ENCODE data around the gene GOLGA6L10.
"Not testable (repeated sequence)": the region's sequence is repeated elsewhere in the genome, so short reads cannot be mapped to it uniquely, and the experiment has no call there.

DNA sequence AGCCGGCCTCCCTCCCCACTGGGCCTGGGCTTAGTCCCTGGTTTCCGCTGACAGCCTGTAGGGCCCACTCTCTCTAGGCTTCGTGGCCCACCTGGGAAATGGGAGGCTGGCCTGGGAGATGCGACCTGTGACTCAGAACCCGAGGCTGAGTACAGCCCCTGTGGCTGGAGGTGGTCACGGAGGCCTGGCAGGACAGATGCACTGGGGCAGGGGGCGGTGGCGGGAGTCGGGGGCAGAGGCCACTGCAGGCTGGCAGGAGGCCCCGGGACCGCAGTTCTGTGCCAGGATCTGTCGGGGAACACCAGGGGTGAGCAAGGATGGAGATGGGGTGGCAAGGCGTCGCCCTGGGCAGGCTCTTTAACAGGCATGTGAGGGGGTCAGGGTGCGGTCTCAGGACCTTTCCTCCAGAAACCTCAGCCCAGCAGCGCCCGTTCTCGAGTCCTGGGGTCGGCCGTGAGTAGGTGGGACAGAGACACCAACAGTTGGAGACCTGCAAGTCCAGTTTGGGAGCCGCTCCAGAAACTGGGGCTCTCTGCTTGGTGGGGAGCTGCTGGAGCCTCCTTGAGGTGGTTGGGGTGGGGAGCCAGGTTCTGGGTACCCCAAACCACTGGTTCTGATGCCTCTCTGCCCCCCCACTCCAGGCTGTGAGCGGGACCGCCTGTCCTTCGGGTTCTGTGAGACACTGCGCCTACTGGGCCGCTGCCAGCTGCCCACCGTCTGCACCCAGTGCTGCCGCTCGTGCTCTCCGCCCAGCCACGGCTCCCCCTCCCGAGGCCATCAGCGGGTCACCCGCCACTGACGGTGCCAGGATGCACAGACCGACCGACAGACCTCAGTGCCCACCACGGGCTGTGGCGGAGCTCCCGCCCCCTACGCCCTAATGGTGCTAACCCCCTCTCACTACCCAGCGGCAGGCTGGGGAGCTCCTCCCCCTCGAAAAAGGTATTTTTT is 15.4 kb downstream of the GOLGA6L10 start:
- TF ChIP-seq, protein P1, sequence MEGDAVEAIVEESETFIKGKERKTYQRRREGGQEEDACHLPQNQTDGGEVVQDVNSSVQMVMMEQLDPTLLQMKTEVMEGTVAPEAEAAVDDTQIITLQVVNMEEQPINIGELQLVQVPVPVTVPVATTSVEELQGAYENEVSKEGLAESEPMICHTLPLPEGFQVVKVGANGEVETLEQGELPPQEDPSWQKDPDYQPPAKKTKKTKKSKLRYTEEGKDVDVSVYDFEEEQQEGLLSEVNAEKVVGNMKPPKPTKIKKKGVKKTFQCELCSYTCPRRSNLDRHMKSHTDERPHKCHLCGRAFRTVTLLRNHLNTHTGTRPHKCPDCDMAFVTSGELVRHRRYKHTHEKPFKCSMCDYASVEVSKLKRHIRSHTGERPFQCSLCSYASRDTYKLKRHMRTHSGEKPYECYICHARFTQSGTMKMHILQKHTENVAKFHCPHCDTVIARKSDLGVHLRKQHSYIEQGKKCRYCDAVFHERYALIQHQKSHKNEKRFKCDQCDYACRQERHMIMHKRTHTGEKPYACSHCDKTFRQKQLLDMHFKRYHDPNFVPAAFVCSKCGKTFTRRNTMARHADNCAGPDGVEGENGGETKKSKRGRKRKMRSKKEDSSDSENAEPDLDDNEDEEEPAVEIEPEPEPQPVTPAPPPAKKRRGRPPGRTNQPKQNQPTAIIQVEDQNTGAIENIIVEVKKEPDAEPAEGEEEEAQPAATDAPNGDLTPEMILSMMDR (conservative IDR thresholded peaks at IDR 0.05) = not testable (repeated sequence)
- TF ChIP-seq ZFX (IDR thresholded peaks at IDR 0.05) = not testable (repeated sequence)

Data from C4-2B (cell line).